Panc1 (cell line): ENCODE data around the gene RALB. TPM values are rescaled to one million over a fixed set of nuclear protein-coding genes. Genes with fewer than 3 reads are reported as not detected.

Source experiments
- total RNA-seq: library from RNA; stranded (reverse); gene quantifications from one replicate; pipeline ENCODE4 v1.2.1, GENCODE V29; 2021; ENCODE audit not compliant: unreplicated experiment

Gene RALB
- total RNA-seq, 1 experiment from 2014 or later = 47.8 TPM

Other genes starting within 250 kb of the RALB start
- gene EPB41L5, start 239.8 kb upstream of the RALB start, total RNA-seq = 42.2 TPM
- gene TMEM185B, start 29.5 kb upstream of the RALB start, total RNA-seq = 54.6 TPM
- 38.2 TPM for gene INHBB, start 93.3 kb downstream of the RALB start, total RNA-seq